Activated B cell treated with CpG ODN at 0.5 μM for 24 hours (primary cell): Measurements from ENCODE around the gene TTC7B. TPM values are rescaled to one million over a fixed set of nuclear protein-coding genes. Genes with fewer than 3 reads are reported as not detected.
"Not testable (repeated sequence)": the region's sequence is repeated elsewhere in the genome, so short reads cannot be mapped to it uniquely, and the experiment has no call there.

Experiments
- ATAC-seq: fragments of 200-7000 bp; cut with Tn5 transposase; one replicate; pipeline ENCODE4 v1.10.0; 2021; ENCODE audit warnings: low read depth, mild to moderate bottlenecking, moderate library complexity
- CTCF ChIA-PET: fragments of 350-600 bp; sonication (Branson Sonifier 250); formaldehyde crosslinking; loops from one replicate; lab custom pipeline; 2021; ENCODE audit warnings: antibody characterized with exemption; lab: Charles Lee
- POLR2A ChIA-PET: fragments of 350-600 bp; sonication (Branson Sonifier 250); formaldehyde crosslinking; loops from one replicate; lab custom pipeline; 2021; ENCODE audit warnings: antibody characterized with exemption; lab: Charles Lee
- DNase-seq: peaks from one replicate; pipeline ENCODE4 v3.0.0; 2022
- H3K27ac Mint-ChIP-seq: one replicate; pipeline ENCODE4 v1.8.0; 2020; ENCODE audit warnings: mixed read lengths
- H3K27me3 Mint-ChIP-seq: one replicate; pipeline ENCODE4 v1.8.0; 2021; ENCODE audit warnings: mixed read lengths
- H3K36me3 Mint-ChIP-seq: one replicate; pipeline ENCODE4 v1.8.0; 2021; ENCODE audit warnings: low read depth, mixed read lengths
- H3K4me1 Mint-ChIP-seq: one replicate; pipeline ENCODE4 v1.8.0; 2021; ENCODE audit warnings: mixed read lengths
- H3K4me3 Mint-ChIP-seq: one replicate; pipeline ENCODE4 v1.8.0; 2020; ENCODE audit warnings: mild to moderate bottlenecking, mixed read lengths
- H3K9me3 Mint-ChIP-seq: one replicate; pipeline ENCODE4 v1.8.0; 2020; ENCODE audit warnings: mixed read lengths
- intact Hi-C: fragments of 100-400 bp; cut with micrococcal nuclease; formaldehyde crosslinking; loops from one replicate; pipeline ENCODE4 v1.15.1; 2024
- total RNA-seq: library from RNA; stranded (reverse); gene quantifications from 2 replicates; pipeline ENCODE4 v1.2.3, GENCODE V29; 2022
- TF ChIP-seq, protein P1 (sequence below): fragments of 200-600 bp; IDR thresholded peaks from one replicate; pipeline ENCODE4 v1.8.0; 2022; ENCODE audit warnings: antibody characterized with exemption, mild to moderate bottlenecking

Gene TTC7B
- total RNA-seq, 1 donor from 2014 or later: 1.9 TPM

DNA sequence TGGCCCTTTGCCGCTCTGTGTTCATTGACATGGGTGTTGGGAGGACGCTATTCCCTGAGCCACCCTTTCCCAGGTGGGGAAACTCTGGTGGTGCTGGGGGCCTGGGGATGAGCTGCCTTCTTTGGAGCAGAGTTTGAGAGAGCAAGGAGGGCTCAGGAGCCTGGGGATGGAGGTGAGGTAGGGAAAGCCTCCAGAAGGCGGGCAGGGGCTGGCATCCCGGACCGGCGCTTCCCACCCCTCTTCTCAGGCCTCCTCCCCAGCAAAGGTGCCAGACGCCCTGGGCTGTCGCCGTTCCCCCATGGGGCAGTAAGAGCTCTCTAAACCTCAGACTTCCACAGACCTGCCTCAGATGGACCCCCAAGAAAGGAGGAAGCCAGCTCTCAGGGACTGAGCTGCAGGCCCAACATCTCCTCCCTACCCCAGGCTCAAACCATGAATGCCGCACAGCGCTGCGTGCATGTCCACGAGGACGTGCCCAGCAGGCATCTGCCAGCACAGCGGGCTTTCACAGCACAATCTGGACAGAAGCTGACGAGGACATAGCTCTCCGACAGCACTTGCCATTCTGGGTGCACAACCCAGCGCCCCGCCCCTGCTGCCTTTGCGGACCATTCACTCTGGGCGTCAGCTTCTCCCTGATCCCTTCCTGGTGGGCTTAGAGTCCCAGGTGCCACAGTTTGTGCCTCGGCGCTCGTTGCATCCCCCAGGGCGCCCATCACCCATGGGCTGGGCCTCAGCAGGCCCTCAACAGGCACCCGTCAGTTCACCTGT is 14.9 kb upstream of the TTC7B start:
- H3K4me1 Mint-ChIP-seq: peaks cover 12% of the 10 kb centered on the region
- CTCF ChIA-PET: interaction anchor here (1.3 kb wide), 1 partner anchor 72 kb away, joined by 3 read pairs; no protein-coding TSS in a partner anchor
- POLR2A ChIA-PET: no interaction called here
- no peaks in the 10 kb centered on the region for H3K9me3 Mint-ChIP-seq
- intact Hi-C loops: no loop called here
- TF ChIP-seq, protein P1, sequence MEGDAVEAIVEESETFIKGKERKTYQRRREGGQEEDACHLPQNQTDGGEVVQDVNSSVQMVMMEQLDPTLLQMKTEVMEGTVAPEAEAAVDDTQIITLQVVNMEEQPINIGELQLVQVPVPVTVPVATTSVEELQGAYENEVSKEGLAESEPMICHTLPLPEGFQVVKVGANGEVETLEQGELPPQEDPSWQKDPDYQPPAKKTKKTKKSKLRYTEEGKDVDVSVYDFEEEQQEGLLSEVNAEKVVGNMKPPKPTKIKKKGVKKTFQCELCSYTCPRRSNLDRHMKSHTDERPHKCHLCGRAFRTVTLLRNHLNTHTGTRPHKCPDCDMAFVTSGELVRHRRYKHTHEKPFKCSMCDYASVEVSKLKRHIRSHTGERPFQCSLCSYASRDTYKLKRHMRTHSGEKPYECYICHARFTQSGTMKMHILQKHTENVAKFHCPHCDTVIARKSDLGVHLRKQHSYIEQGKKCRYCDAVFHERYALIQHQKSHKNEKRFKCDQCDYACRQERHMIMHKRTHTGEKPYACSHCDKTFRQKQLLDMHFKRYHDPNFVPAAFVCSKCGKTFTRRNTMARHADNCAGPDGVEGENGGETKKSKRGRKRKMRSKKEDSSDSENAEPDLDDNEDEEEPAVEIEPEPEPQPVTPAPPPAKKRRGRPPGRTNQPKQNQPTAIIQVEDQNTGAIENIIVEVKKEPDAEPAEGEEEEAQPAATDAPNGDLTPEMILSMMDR: no peak
- H3K27ac Mint-ChIP-seq: no peak overlapping the region
- no peak overlapping the region for H3K4me3 Mint-ChIP-seq
- DNase-seq: no peak
- no peaks in the 10 kb centered on the region for H3K36me3 Mint-ChIP-seq
- H3K27me3 Mint-ChIP-seq: peaks cover 5% of the 10 kb centered on the region
- no peak for ATAC-seq

DNA sequence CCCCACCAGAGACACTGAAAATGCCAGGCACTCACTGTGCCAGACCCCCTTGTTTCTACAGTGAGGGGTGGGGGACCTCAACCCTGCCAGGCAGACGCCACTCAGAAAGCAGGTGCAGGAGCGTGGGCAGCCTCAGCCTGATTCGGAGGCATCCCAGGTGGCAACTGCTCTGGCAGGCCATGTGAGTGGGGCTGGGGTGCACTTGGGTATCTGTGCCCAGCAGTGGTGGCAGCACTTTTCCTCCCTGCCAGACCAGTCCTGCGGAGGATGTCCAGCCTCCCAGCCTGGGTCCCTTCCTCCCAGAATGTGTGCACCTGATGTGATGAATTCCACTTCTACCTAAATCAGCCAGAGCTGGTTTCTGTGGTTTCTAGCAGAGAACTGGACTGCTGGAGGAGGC is 13.4 kb upstream of the TTC7B start:
- intact Hi-C loops: loop anchor here (2.0 kb wide), 3 partner anchors 231 to 447 kb away; partner anchors contain the start of gene RPS6KA5
- ChIA-PET CTCF (no interaction called here), POLR2A (no interaction called here)
- H3K27me3 Mint-ChIP-seq: no peaks in the 10 kb centered on the region
- no peaks in the 10 kb centered on the region for H3K9me3 Mint-ChIP-seq
- TF ChIP-seq, protein P1: no peak
- no peak overlapping the region for H3K27ac Mint-ChIP-seq
- no peak overlapping the region for H3K4me3 Mint-ChIP-seq
- H3K36me3 Mint-ChIP-seq: no peaks in the 10 kb centered on the region
- ATAC-seq (no peak), DNase-seq (no peak)
- peaks cover 12% of the 10 kb centered on the region for H3K4me1 Mint-ChIP-seq

DNA sequence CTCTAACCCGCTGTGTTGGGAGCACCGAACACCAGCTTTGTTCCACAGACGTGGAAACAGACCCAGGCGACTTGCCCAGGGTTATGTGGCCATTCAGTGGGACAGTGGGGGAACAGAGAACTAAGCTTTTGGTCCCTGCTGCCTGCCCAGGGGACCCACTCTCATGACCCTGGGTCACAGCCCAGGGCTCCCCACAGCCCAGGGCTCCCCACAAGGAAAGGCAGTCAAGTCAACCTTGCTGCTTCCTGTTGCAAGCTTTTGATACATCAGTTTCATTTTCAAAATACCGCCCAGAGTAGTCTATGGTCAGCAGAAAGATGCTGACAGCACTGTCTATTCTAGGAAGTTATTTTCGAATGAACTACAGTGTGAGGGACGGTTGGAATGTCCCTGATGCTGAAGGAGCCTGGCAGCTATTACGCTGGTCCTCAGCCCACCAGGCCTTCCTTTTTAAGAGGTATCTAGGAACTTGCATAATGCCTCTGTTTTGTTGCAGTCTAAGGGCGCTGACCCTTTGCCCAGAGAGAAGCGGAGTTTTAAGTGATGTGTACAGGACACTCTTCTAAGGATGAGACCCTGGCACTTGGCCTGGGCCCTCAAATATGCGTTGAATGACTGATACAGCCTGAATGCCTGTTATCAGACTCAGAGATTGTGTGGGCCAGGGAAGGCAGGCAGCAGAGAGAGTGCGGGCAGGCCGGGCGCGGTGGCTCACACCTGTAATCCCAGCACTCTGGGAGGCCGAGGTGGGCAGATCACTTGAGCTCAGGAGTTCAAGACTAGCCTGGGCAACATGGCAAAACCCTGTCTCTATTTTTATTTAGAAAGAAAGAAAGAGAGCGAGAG is 12.6 kb upstream of the TTC7B start:
- DNase-seq (no peak), ATAC-seq (peak; percentile 4)
- POLR2A ChIA-PET: interaction anchor here (1.2 kb wide), 1 partner anchor 286 kb away, joined by 5 read pairs; the partner anchor contains the start of gene DGLUCY
- H3K4me1 Mint-ChIP-seq: peaks cover 12% of the 10 kb centered on the region
- TF ChIP-seq, protein P1: no peak
- H3K27ac Mint-ChIP-seq: peak overlapping the region; percentile 65
- no peaks in the 10 kb centered on the region for H3K27me3 Mint-ChIP-seq
- CTCF ChIA-PET: interaction anchor here (1.0 kb wide), 1 partner anchor 74 kb away, joined by 3 read pairs; no protein-coding TSS in a partner anchor
- no peaks in the 10 kb centered on the region for H3K36me3 Mint-ChIP-seq
- peaks cover 4% of the 10 kb centered on the region for H3K9me3 Mint-ChIP-seq
- peak overlapping the region; percentile 81 for H3K4me3 Mint-ChIP-seq
- intact Hi-C loops: loop anchor here (1.0 to 2.0 kb wide), 5 partner anchors 71 to 874 kb away; partner anchors contain the start of genes RPS6KA5 and TDP1

DNA sequence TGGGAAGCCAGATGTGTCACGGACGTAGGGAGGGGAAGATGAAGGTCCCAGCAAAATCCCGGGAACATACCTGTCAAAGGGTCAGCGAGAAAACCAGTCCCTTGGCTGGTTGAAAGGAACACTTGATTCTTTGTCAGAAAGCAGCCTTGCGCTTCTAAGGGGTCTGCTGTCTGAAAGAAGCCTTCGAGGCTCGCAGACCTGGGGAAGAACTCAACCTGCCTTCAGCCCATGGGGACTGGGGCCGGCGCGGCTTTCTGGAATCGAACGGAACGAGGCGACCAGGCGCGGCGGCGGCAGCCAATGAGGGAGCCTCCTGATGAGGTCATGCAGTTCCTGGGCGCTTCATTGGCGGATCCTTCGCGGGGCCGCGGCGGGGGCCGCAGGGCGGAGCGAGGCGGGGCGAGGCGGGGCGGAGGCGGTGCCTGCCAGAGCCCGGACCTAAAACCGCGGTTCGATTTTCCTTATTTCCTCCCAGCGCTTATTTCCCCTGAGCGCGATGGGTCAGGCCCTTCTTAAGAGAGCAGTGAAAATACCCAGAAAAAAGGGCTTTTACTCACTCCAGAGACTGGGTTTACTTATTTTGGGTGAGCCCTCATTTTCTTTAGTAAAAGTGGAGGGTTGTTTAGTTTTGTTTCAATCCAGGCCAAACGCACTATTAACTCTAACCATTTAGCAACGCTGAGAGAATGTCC is 11.8 kb upstream of the TTC7B start:
- Mint-ChIP-seq H3K4me3 (peak overlapping the region; percentile 81), H3K27me3 (no peaks in the 10 kb centered on the region), H3K36me3 (no peaks in the 10 kb centered on the region), H3K4me1 (peaks cover 12% of the 10 kb centered on the region), H3K9me3 (peaks cover 9% of the 10 kb centered on the region), H3K27ac (peak overlapping the region; percentile 65)
- ATAC-seq: peak; percentile 100
- DNase-seq: peak; percentile 88
- intact Hi-C loops: loop anchor here (1.0 to 2.0 kb wide), 5 partner anchors 70 to 873 kb away; partner anchors contain the start of genes RPS6KA5 and TDP1
- TF ChIP-seq, protein P1: no peak
- POLR2A ChIA-PET: interaction anchor here (1.2 kb wide), 1 partner anchor 286 kb away, joined by 5 read pairs; the partner anchor contains the start of gene DGLUCY
- CTCF ChIA-PET: interaction anchor here (1.0 to 1.1 kb wide), 2 partner anchors 12 to 75 kb away, joined by 3 to 4 read pairs; partner anchors contain the start of gene TTC7B

DNA sequence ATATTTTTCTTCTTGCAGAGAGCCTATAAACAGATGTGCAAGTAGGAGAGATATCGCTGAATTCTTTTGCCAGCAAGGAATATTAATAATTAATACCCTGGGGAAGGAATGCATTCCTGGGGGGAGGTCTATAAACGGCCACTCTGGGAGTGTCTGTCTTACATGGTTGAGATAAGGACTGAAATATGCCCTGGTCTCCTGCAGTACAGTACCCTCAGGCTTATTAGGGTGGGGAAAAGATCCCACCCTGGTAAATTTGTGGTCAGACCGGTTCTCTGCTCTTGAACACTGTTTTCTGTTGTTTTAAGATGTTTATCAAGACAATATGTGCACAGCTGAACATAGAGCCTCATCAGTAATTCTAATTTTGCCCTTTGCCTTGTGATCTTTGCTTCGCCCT is 7.3 kb upstream of the TTC7B start:
- POLR2A ChIA-PET, H3K27me3 Mint-ChIP-seq, ATAC-seq, CTCF ChIA-PET, intact Hi-C loops, H3K4me3 Mint-ChIP-seq, H3K27ac Mint-ChIP-seq, H3K36me3 Mint-ChIP-seq, H3K4me1 Mint-ChIP-seq, DNase-seq: not testable (repeated sequence)
- H3K9me3 Mint-ChIP-seq: peaks cover 13% of the 10 kb centered on the region
